ENCODE measurements around the gene EXOC4.

EXOC4 gene

GRCh38 chr7:133360201-133360600, 107.3 kb downstream of the EXOC4 start:
- no peak for DNase-seq (ENCODE audit: low read depth in 4 of 4, low spot score in 1 of 4)

- no peak for DNase-seq (ENCODE audit: low read depth in 4 of 4, low spot score in 1 of 4)
Measured at GRCh38 chr7:133361806-133362205, 108.9 kb downstream of the EXOC4 start.

GRCh38 chr7:133364959-133365690, 112.2 kb downstream of the EXOC4 start:
- DNase-seq (ENCODE audit: low read depth in 4 of 4, low spot score in 1 of 4), result no peak

GRCh38 chr7:133365917-133366316, 113.0 kb downstream of the EXOC4 start:
- no peak for DNase-seq (ENCODE audit: low read depth in 4 of 4, low spot score in 1 of 4)

- no peak for DNase-seq (ENCODE audit: low read depth in 4 of 4, low spot score in 1 of 4)
Measured at GRCh38 chr7:133367561-133367960, 114.7 kb downstream of the EXOC4 start.

GRCh38 chr7:133369130-133369529, 116.3 kb downstream of the EXOC4 start:
- DNase-seq (ENCODE audit: low read depth in 4 of 4, low spot score in 1 of 4), result no peak

- no peak for DNase-seq (ENCODE audit: low read depth in 4 of 4, low spot score in 1 of 4)
Measured at GRCh38 chr7:133371616-133372015, 118.7 kb downstream of the EXOC4 start.

GRCh38 chr7:133372337-133372736, 119.5 kb downstream of the EXOC4 start:
- DNase-seq (ENCODE audit: low read depth in 4 of 4, low spot score in 1 of 4), result no peak

GRCh38 chr7:133376514-133376913, 123.6 kb downstream of the EXOC4 start:
- no peak for DNase-seq (ENCODE audit: low read depth in 4 of 4, low spot score in 1 of 4)

- DNase-seq (ENCODE audit: low read depth in 4 of 4, low spot score in 1 of 4), result no peak
Measured at GRCh38 chr7:133381965-133382364, 129.1 kb downstream of the EXOC4 start.

- no peak for DNase-seq (ENCODE audit: low read depth in 4 of 4, low spot score in 1 of 4)
Measured at GRCh38 chr7:133382775-133383559, 130.1 kb downstream of the EXOC4 start.

- DNase-seq (ENCODE audit: low read depth in 4 of 4, low spot score in 1 of 4), result no peak
Measured at GRCh38 chr7:133386205-133386604, 133.3 kb downstream of the EXOC4 start.

GRCh38 chr7:133389727-133390126, 136.8 kb downstream of the EXOC4 start:
- DNase-seq (ENCODE audit: low read depth in 4 of 4, low spot score in 1 of 4), result no peak

GRCh38 chr7:133391206-133391605, 138.3 kb downstream of the EXOC4 start:
- DNase-seq (ENCODE audit: low read depth in 4 of 4, low spot score in 1 of 4), result no peak

- DNase-seq (ENCODE audit: low read depth in 4 of 4, low spot score in 1 of 4), result no peak
Measured at GRCh38 chr7:133394369-133394768, 141.5 kb downstream of the EXOC4 start.

- DNase-seq (ENCODE audit: low read depth in 4 of 4, low spot score in 1 of 4), result no peak
Measured at GRCh38 chr7:133395551-133395950, 142.7 kb downstream of the EXOC4 start.

GRCh38 chr7:133398506-133398905, 145.6 kb downstream of the EXOC4 start:
- DNase-seq (ENCODE audit: low read depth in 4 of 4, low spot score in 1 of 4), result no peak

GRCh38 chr7:133401225-133401624, 148.3 kb downstream of the EXOC4 start:
- DNase-seq (ENCODE audit: low read depth in 4 of 4, low spot score in 1 of 4), result no peak

GRCh38 chr7:133408212-133408611, 155.3 kb downstream of the EXOC4 start:
- DNase-seq (ENCODE audit: low read depth in 4 of 4, low spot score in 1 of 4), result no peak

- DNase-seq (ENCODE audit: low read depth in 4 of 4, low spot score in 1 of 4), result no peak
Measured at GRCh38 chr7:133409421-133409820, 156.5 kb downstream of the EXOC4 start.

- no peak for DNase-seq (ENCODE audit: low read depth in 4 of 4, low spot score in 1 of 4)
Measured at GRCh38 chr7:133409966-133410365, 157.1 kb downstream of the EXOC4 start.

- no peak for DNase-seq (ENCODE audit: low read depth in 4 of 4, low spot score in 1 of 4)
Measured at GRCh38 chr7:133411395-133411794, 158.5 kb downstream of the EXOC4 start.

GRCh38 chr7:133412942-133413341, 160.1 kb downstream of the EXOC4 start:
- no peak for DNase-seq (ENCODE audit: low read depth in 4 of 4, low spot score in 1 of 4)

Measured in stimulated activated CD4-positive, alpha-beta T cell treated with anti-CD3 and anti-CD28 coated beads, Interleukin-1b, Interleukin-23, amount 100 ng/mL, for 24 hours (primary cell).